Raji (cell line): ENCODE data around the gene TTLL11.

Source experiments
- POLR2A ChIP-seq: IDR thresholded peaks from 2 replicates; pipeline ENCODE4 v1.6.1; 2011; ENCODE audit warnings: low read depth, low read length, control low read depth; ENCODE audit not compliant: insufficient read depth

The TTLL11 gene

DNA sequence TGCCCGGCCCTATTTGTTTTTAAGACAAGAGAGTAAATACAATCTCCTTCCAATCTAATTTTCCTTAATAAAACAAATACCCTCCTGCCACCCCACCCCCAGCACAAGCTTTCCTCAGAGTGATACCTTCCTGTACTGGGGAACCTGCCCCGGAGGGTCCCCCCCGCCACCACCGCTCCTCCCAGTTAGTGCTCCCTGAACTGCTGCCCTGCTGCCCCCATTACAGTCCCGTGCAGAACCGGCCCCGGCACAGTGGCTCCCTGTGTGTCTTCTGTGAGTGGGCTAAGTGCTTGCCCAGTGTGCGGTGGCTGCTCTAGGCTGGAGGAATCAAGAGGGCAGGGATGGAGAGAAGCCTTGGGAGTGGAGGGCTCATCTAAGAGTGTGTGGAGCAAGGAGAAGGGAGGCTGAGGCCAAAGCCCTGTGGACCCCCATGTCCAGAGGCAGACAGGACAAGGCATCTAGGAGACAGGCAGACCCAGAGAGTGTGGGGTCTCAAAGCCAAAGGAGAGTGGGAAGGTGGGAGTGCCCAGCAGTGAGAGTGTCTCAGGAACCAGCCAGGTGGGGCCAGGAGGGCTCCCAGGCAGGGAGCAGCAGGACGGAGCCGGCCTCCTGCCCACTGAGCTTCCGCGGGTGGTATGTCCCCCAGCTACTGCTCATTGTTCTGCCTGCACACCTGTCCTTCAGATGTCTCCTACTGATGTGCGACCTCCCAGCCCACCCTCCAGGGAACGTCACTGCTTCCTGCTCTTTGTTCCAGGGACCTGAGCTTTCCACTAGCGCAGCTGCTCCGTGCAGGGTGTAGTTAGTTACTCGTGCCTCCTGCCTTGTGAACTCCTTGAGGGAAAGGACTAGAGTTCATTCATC is 312.7 kb downstream of the TTLL11 start:
- TF ChIP-seq POLR2A = no peak

- no peak for TF ChIP-seq POLR2A
Observed at GRCh38 chr9:121779381-121780117, 313.6 kb downstream of the TTLL11 start.

- no peak for TF ChIP-seq POLR2A
Observed at GRCh38 chr9:121778252-121779225, 314.6 kb downstream of the TTLL11 start.

- no peak for TF ChIP-seq POLR2A
Observed at GRCh38 chr9:121776739-121777637, 316.1 kb downstream of the TTLL11 start.

GRCh38 chr9:121776001-121776738 is 316.9 kb downstream of the TTLL11 start:
- TF ChIP-seq POLR2A = no peak

DNA sequence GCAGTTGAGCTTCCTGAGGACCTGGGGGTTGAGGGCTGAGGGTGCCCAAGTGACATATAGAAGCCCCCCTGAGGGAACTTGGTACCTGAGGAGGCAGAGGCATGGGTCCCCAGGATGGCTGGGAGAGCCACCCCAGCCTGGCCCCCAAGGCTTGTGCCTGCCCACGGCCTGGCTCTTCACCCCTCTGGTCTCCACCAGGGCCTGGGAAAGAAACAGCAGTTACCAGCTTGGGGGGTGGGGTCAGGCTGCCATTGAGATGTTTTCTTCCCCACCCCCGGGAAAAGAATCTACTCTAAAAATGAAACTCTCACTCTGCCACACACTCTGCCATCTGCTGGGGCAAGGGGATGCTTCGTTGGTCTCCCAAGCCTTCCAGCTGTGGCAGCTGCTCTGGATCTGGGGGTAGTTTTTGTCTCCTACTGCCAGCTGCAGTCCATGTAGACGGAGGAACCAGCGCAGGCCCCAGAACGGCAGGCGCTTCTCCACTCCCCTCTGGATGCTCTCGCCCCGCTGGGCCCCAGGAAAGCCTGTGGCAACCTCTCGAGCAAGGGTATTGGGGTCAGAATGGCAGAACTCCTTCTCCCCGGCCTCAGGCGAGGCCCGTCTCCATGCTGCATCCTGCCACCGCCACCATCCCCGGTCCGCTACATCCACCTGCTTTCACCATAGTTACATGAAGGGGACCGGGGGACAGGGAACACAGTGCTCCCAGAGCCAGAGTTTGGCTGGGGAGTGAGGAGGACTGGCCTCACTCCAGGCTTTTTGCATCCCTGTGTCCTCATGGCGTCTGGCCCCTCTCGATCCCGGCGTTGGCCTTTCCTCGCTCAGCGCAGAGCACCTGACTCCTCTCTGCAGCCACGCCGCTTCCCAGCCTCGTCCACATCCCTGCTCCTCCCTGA is 318.1 kb downstream of the TTLL11 start:
- no peak for TF ChIP-seq POLR2A

- TF ChIP-seq POLR2A = no peak
Observed at GRCh38 chr9:121773954-121774714, 319.0 kb downstream of the TTLL11 start.

GRCh38 chr9:121773286-121773953 is 319.7 kb downstream of the TTLL11 start:
- TF ChIP-seq POLR2A = no peak

DNA sequence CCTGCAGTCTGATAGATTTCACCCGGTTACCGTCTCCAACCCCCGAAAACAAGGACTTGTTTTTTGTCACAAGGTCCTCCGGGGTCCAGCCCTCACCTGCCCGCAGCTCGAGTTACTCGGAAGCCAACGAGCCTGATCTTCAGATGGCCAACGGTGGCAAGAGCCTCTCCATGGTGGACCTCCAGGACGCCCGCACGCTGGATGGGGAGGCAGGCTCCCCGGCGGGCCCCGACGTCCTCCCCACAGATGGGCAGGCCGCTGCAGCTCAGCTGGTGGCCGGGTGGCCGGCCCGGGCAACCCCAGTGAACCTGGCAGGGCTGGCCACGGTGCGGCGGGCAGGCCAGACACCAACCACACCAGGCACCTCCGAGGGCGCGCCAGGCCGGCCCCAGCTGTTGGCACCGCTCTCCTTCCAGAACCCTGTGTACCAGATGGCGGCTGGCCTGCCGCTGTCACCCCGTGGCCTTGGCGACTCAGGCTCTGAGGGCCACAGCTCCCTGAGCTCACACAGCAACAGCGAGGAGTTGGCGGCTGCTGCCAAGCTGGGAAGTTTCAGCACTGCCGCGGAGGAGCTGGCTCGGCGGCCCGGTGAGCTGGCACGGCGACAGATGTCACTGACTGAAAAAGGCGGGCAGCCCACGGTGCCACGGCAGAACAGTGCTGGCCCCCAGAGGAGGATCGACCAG is 320.4 kb downstream of the TTLL11 start:
- no peak for TF ChIP-seq POLR2A
